Hematopoietic multipotent progenitor cell (in vitro differentiated cells): ENCODE measurements around the gene TSPEAR. TPM values are rescaled to one million over a fixed set of nuclear protein-coding genes. Genes with fewer than 3 reads are reported as not detected.

Source experiments
- DNase-seq, 3 donors: peaks; one replicate each; pipeline ENCODE4 v3.0.0-alpha.2; 2011 to 2015; ENCODE audit warnings: low read depth in 2 of 3, low spot score in 2 of 3
- total RNA-seq: library from RNA; depleted of rRNA; stranded (reverse); fragments of >200 nt; gene quantifications from one replicate; pipeline ENCODE4 v1.2.3, GENCODE V29; 2012

The TSPEAR gene
- total RNA-seq, 1 donor, result not detected

DNA sequence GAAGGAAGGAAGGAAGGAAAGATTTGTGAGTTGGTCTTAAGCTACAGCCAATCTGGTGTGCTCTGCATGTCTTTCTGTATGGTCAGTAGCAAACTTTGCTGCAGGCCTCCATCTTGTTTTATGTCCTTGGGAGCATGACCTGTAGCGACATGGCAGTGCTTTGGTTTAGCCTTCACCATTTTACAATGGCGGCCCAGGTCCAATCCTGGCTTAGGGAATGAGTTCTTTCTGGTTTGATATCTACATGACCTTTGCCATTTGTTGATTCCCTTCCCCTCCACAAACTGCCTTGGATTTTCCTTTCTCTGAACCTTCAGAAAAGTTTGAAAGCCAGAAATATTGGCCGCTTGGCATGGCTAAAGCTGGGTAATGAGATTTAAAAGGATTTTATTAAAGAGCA lies 30.5 kb upstream of the TSPEAR start:
- no peak for DNase-seq

GRCh38 chr21:44740742-44741141 lies 29.4 kb upstream of the TSPEAR start:
- no peak for DNase-seq

DNA sequence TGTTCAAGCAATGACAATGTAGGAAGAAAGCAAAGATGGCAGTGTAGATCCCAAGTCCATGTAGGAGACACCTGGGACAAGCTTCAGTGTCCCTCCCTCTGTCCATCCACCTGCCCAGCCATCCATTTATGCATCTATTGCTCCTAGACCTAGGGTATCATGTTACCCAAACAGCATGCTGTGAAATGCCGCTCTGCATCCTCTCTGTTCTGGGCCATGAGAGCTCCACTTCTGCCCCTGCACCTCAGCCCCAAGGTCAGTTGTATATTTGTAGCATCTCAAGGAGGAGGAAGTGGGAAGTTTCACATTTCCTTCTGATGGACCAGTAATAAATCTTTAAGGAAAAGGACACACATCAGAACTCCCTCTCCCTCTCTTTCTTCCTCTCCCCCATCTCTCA lies 27.9 kb upstream of the TSPEAR start:
- no peak for DNase-seq

GRCh38 chr21:44738621-44739020 lies 27.2 kb upstream of the TSPEAR start:
- DNase-seq, result no peak

DNA sequence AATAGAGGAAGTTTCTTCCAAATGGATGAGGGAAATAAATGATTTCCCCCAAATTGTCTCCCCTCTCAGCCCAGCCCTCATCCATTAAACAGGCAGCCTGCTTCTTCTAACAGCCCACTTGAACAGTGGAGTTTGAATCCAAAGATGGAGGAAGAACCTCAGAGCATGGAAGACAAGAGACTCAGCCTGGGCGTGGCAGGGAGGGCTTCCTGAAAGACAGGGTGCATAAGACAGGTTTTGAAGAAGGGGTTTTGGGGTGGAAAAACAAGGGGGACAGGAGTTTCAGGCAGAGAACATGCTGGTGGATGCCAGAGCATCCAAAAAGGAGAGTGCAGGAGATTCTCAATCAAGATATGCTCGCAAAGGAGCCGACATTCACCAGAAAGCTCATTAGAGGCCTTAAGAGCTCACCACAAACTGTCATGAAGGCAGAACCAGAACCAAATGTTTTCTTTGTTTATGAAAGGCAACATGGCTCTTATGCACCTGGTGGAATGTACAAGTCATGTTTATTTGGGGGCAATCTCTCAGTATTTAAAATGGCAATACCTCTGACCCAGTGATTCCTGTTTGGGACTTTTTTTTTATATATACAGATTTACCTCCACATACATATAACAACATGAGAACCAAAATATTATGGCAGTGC lies 26.5 kb upstream of the TSPEAR start:
- DNase-seq, result peak in 2 of 3 donors; percentile 22 to 46

- DNase-seq, result no peak
Measured at GRCh38 chr21:44736291-44737004, 25.1 kb upstream of the TSPEAR start.

GRCh38 chr21:44735821-44736220 lies 24.4 kb upstream of the TSPEAR start:
- no peak for DNase-seq

- no peak for DNase-seq
Measured at GRCh38 chr21:44734841-44735240, 23.5 kb upstream of the TSPEAR start.

DNA sequence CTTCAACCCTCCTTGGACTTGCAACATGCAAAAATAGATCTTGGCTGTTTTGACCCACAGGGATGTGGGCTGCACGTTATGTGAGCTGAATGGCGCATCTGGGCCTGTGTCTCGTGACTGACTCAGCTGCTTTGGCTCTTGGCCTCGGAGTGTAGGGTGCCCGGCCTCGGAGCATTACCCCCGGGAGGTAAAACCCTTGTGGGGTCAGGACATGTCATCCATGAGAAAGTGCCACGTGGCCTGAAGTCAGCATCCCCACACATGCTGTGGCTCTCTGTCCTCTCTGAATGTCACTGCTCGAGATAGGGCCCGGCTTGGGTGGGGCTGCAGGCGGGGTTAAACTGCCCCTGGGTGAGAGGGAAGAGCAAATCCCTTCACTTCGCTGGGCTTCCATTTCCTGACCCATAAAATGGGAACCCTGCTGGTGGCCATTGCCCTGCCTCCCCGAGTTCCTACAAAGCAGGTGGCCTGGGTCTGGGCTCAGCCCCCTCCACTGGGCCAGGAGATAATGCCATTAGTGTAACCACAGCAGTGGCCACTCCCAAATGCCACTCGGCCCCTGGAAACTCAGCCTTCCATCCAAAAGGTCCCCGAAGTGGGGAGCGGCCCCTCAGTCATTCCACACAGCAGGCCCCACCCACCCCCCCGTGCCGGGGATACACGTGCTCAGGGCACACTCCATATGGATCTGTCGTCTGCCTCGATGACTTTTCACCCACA lies 22.8 kb upstream of the TSPEAR start:
- DNase-seq, result no peak

- no peak for DNase-seq
Measured at GRCh38 chr21:44732956-44733355, 21.6 kb upstream of the TSPEAR start.

DNA sequence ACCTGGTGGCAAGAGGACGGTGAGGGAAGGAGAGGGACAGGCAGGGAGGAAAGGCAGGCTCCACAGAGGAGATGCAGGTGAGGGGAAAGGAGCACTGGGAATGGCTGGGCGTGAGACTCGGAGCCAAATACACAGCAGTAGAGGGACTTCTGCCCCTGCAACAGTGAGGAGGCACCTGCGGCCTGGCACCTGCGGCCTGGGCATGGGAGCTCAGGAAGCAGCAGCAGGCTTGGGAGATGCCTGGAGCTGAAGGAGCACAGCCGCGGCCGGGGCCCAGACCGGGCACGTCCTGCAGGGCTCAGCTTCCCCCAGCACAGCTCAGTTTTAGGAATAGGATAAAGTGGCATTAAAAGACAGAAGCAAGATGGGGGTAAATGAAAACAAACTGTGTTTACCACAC lies 20.9 kb upstream of the TSPEAR start:
- no peak for DNase-seq

DNA sequence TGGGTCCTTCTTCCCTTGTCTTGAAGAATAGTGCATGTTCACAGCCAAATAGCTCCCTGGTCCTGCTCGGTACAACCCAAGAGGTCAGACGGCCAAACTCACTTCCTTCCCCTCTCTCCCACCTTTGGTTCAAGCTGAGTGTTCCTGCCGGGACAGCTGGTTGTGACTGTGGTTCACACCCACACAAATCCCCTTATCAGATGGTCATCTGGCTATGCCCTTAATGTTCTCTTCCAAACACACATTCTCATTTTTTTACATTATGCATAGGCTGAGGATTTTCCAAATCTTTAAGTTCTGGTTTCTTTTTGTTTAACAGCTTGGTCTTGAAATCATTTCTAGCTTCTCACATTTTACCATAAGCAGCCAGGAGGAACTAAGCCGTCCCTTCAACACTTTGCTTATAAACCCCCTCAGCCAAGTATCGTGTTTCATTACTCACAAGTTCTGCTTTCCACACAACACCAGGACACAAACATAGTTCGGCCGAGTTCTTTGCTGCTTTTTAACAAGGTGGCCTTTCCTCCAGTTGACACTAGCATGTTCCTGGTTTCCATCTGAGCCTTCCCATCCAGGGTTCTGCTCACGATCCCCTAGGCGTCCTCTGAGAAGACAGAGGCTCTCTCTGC lies 19.7 kb upstream of the TSPEAR start:
- DNase-seq, result no peak

DNA sequence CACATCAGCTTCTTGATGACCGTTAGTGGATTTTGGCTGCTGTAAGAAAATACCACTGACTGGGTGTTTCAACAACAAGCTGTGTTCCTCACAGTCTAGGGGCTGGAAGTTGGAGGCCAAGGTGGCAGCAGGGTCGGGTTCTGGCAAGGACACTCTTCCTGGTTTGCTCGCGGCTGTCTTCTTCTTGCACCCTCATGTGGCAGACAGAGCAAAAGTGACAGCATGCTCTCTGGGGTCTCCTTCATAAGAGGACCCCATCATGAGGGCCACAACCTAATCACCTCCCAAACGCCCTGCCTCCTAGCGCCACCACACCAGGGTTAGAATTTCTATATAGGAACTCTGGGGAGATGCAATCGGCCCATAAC lies 18.6 kb upstream of the TSPEAR start:
- no peak for DNase-seq

- no peak for DNase-seq
Measured at GRCh38 chr21:44729336-44730027, 18.1 kb upstream of the TSPEAR start.

DNA sequence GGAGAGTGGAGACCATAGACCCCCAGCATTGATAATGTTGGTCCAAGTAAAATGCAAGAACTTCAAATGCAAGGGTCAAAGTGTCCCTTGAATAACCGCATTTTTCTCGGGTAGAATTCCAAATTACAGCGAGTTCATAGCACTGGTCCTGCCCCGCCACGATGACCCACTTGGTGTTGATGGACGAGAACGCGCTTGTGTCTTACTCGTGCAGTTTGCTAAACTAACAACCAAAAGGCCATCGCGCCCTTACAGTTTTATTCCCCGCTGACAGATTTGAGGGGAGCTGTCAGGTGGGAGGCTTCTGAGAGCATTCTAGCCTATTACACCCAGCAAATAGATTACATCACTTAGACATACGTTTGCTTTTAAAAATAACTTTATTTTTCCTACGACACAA lies 17.3 kb upstream of the TSPEAR start:
- no peak for DNase-seq

GRCh38 chr21:44727757-44728156 lies 16.4 kb upstream of the TSPEAR start:
- no peak for DNase-seq

- DNase-seq, result no peak
Measured at GRCh38 chr21:44727321-44727720, 15.9 kb upstream of the TSPEAR start.

DNA sequence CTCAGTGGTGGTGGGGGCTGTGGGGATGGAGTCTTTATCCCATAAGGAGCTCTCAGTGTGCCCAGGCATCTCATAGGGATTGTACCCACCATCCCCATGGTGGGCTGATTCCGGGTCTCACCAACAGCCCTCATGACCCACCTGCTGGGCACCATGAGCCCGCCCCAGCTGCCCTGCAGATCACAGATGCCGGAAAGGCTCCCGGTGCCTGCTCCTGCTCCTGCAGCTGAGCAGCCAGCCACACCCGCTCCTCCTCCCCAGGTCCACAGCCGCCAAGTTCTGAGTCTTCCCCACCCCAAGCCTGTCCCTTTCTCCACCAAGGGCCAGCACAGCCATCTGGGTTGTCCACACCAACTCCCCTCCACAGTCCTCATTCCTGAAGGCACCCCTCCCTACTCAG lies 15.5 kb upstream of the TSPEAR start:
- no peak for DNase-seq

DNA sequence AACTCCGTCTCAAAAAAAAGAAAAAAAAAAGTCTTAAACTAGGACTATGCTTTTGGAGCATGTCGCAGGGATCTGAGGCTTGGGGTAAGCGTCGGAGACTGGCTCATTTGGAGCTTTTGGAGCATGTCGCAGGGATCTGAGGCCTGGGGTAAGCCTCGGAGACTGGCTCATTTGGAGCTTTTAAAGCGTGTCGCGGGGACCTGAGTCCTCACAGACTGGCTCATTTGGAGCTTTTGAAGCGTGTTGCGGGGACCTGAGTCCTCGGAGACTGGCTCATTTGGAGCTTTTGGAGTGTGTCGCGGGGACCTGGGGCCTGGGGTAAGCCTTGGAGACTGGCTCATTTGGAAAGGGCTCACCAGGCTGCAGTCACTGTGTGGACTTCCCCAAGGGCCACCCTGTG lies 13.6 kb upstream of the TSPEAR start:
- DNase-seq, result no peak

GRCh38 chr21:44724196-44724595 lies 12.8 kb upstream of the TSPEAR start:
- no peak for DNase-seq
